HG03469 (cell line): Measurements from ENCODE around the gene CXXC5.

ENCODE experiments used
- ATAC-seq: cut with Tn5 transposase; IDR thresholded peaks from one replicate; pipeline ENCODE4 v1.9.1; 2021; ENCODE audit warnings: mild to moderate bottlenecking, moderate library complexity, moderate number of reproducible peaks; ENCODE audit not compliant: unreplicated experiment

The CXXC5 gene

GRCh38 chr5:139664086-139664693 is 16.0 kb downstream of the CXXC5 start:
- peak; percentile 32 for ATAC-seq

- ATAC-seq = no peak
These were observed 16.7 kb downstream of the CXXC5 start for GRCh38 chr5:139664727-139665351.

DNA sequence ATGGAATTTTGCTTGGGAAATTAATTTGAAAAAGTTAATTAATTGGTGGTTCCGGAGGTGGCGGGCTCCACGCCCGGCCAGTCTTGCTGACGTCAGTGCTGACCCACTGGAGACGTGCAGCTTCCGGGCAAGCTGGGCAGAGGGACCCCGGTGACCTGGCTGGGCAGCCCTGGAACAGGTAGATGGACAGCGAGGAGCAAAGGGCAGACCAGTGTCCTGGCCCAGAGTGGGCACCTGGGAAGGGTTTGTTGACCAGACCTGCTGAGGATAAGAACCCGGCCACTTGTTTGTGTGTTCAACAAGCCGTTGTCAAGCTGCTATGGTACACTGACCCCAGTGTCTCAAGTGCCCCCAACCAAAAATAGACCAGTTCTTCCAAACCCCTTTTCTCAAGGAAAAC is 17.5 kb downstream of the CXXC5 start:
- no peak for ATAC-seq

DNA sequence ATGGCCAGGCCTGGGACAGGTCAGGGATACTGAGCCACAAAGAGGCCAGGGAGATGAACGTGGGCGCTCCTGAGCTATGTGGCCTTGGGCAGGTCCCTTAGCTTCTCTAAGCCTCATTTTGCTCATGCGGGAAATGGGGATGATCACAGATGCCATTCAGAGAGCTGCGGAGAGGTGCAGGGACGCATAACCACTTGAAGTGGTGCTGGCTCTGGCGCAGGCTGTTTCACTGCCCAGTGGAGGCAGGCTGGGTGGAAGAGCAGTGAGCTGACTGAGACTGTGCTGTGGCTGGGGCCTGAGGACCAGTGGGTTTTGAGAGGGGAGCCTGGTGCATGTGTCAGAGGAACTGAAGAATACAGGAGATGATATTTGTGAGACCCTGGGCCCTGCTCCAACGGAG is 18.4 kb downstream of the CXXC5 start:
- ATAC-seq = no peak

GRCh38 chr5:139667001-139667729 is 19.0 kb downstream of the CXXC5 start:
- no peak for ATAC-seq

GRCh38 chr5:139667730-139668063 is 19.5 kb downstream of the CXXC5 start:
- ATAC-seq = no peak

GRCh38 chr5:139668064-139668880 is 20.1 kb downstream of the CXXC5 start:
- no peak for ATAC-seq

DNA sequence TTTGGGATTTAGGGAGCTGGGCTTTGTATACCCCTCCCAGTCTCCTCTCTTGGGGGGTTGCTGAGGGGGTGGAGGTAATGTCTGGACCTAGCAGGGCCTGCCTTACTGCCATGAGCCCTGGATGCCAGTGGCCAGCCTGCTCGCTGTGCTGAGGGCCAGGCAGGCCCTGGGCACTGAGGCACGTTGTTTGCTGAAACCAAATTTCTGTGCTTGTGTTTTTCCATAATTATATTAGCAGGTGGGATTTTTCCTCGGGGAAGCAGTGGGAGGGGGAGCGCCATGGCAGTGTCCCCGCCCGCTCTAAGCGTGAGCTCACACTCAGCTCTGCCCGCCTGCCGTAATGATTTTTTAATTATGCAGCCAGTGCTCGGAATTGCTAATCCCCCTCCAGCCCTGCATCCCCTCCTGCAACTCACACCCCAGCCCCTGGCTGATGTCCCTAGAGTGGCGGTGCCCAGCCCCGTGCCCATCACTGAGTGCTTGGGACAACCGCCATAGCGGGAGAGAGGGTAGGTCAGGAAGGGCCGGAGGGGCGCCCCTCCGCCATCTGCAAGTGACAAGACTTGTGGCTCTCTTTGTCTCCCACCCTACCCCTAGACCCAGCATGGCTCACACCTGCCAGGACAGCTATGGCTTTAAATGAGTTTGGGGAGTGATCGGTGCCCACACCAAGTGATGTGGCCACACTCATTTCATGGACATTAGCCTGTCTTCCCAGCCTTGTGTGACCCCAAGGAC is 20.9 kb downstream of the CXXC5 start:
- ATAC-seq = no peak

GRCh38 chr5:139669662-139670368 is 21.7 kb downstream of the CXXC5 start:
- ATAC-seq = peak; percentile 5

GRCh38 chr5:139670369-139671095 is 22.4 kb downstream of the CXXC5 start:
- ATAC-seq = peak; percentile 42

DNA sequence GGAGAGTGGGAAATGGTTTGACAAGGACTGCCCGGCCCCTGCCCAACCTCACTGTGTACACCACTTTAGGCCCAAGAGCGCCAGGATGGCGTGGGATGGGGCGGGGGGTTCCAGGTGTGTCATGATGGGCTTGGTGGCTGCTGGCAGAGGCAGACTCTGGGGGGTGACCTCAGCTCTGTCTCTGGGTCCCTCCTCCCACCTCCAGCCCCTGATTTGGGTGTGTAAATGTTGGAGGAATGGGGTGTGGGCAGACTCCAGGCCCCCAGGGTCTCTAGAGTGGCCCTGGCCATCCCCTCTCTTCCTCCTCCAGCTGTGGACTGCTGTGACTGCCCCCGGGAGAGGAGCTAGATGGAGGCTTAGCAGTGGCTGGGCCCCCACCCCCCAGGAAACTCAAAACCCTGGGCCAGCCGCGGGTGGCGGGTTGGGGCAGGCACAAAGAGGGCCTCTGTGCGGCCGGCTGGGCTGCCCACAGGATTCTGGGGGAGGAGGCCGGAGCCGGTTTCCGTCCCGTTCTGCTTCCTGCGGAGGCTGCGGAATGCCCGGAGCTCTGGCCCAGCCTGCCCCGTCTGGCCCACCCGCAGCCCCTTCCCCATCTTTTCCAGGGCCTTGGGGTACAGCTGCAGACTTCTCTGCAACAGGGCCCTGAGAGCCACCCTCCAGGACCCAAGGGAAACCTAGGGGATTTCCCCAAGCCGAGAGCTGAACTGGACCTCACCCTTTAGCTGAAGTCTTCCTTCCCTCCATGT is 23.1 kb downstream of the CXXC5 start:
- ATAC-seq = no peak

GRCh38 chr5:139675213-139675612 is 27.1 kb downstream of the CXXC5 start:
- no peak for ATAC-seq

- ATAC-seq = no peak
These were observed 27.7 kb downstream of the CXXC5 start for GRCh38 chr5:139675825-139676224.

- ATAC-seq = no peak
These were observed 28.3 kb downstream of the CXXC5 start for GRCh38 chr5:139676406-139676805.

GRCh38 chr5:139676951-139677735 is 29.0 kb downstream of the CXXC5 start:
- no peak for ATAC-seq

DNA sequence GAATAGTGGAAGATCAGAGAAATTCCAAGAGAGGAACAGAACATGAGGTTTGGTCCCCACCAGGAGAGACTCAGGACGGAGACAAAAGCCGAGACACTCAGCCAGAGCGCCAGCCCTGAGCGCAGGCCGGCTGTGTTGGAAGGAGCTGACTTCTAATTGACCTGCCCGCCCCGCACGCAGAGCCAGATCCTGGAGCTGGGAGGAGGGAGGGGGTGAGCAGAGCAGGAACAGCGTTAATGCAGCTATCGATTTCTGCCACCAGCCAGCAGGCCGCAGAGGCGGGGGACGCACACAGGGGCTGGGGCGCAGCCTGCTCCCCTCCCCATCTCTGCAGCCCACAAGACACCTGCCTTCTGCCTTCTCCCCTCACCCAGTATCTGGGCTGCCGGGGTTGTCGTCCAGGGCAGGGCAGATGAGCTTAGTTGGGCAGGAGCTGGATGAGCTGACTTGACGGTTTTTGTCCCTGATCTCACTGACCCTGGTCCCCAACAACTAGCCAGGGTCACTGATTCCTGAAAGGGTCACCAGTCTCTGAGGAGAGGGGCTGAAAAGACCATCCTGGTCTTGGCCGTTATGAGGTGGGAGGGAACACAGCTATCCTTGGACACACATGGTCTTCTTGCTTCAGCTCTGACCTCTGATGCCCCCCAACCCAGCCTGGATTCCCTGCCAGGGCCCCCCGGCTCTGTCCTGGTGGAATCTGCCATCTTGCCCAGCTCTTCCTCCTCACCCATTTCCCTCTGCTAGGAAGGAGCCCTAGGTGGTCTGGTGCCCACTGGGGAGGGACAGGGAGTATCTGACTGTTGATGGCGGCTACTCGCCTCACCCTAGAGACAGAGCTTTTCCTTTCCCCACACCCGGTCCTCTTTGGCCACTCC is 29.8 kb downstream of the CXXC5 start:
- ATAC-seq = no peak
